HepG2 (cell line): ENCODE measurements around the gene CCT6A. TPM values are rescaled to one million over a fixed set of nuclear protein-coding genes. Genes with fewer than 3 reads are reported as not detected.

Experiments
- BHLHE40 ChIP-seq: IDR thresholded peaks from 2 replicates; pipeline ENCODE4 v1.6.1; 2011; ENCODE audit warnings: low read length, improper control_type of control experiment
- BRD4 ChIP-seq: sonication (generic); formaldehyde crosslinking; IDR thresholded peaks from 2 replicates; pipeline ENCODE4 v1.4.0; 2020; ENCODE audit warnings: missing genetic modification reagents
- CENPBD1 ChIP-seq: sonication (generic); formaldehyde crosslinking; IDR thresholded peaks from 2 replicates; pipeline ENCODE4 v1.8.0; 2022; ENCODE audit warnings: missing genetic modification reagents, low read depth, mild to moderate bottlenecking, borderline replicate concordance
- FOXO4 ChIP-seq: sonication (generic); formaldehyde crosslinking; conservative IDR thresholded peaks from 2 replicates; pipeline ENCODE4 v1.8.1; 2023; ENCODE audit warnings: missing genetic modification reagents
- HOXD1 ChIP-seq: sonication (generic); formaldehyde crosslinking; IDR thresholded peaks from 2 replicates; pipeline ENCODE4 v1.5.0; 2020; ENCODE audit warnings: missing genetic modification reagents
- KLF12 ChIP-seq: sonication (generic); formaldehyde crosslinking; IDR thresholded peaks from 2 replicates; pipeline ENCODE4 v1.4.0; 2020; ENCODE audit warnings: missing genetic modification reagents, borderline replicate concordance
- NFYC ChIP-seq: IDR thresholded peaks from 2 replicates; pipeline ENCODE4 v1.6.1; 2016; ENCODE audit warnings: missing genetic modification reagents, missing compliant biosample characterization
- POLR2G ChIP-seq: fragments of 200-400 bp; formaldehyde crosslinking; IDR thresholded peaks from 2 replicates; pipeline ENCODE4 v1.6.1; 2018; ENCODE audit warnings: mild to moderate bottlenecking, low read depth, low read length, moderate library complexity
- RAD51 ChIP-seq: fragments of 450-650 bp; IDR thresholded peaks from 2 replicates; pipeline ENCODE4 v1.6.1; 2016; ENCODE audit warnings: borderline replicate concordance
- SOX5 ChIP-seq: IDR thresholded peaks from 2 replicates; pipeline ENCODE4 v1.6.1; 2016; ENCODE audit warnings: borderline replicate concordance
- ZBTB10 ChIP-seq: sonication (generic); formaldehyde crosslinking; IDR thresholded peaks from 2 replicates; pipeline ENCODE4 v1.4.0; 2020; ENCODE audit warnings: missing genetic modification reagents, borderline replicate concordance
- ZBTB49 ChIP-seq: sonication (generic); formaldehyde crosslinking; IDR thresholded peaks from 2 replicates; pipeline ENCODE4 v1.4.0; 2020; ENCODE audit warnings: missing genetic modification reagents, borderline replicate concordance
- ZNF20 ChIP-seq: sonication (generic); formaldehyde crosslinking; IDR thresholded peaks from 2 replicates; pipeline ENCODE4 v1.4.0; 2020; ENCODE audit warnings: mild to moderate bottlenecking, moderate library complexity, missing genetic modification reagents
- ZNF292 ChIP-seq: sonication (generic); formaldehyde crosslinking; IDR thresholded peaks from 2 replicates; pipeline ENCODE4 v1.8.1; 2022; ENCODE audit warnings: mild to moderate bottlenecking, low read depth, missing genetic modification reagents, borderline replicate concordance
- ZNF577 ChIP-seq: sonication (generic); formaldehyde crosslinking; IDR thresholded peaks from 2 replicates; pipeline ENCODE4 v1.4.0; 2020; ENCODE audit warnings: mild to moderate bottlenecking, low read depth, missing genetic modification reagents, borderline replicate concordance
- ZNF652 ChIP-seq: IDR thresholded peaks from 2 replicates; pipeline ENCODE4 v1.6.1; 2016; ENCODE audit warnings: low read depth, borderline replicate concordance
- ZNF703 ChIP-seq: sonication (generic); formaldehyde crosslinking; IDR thresholded peaks from 2 replicates; pipeline ENCODE4 v1.5.1; 2020; ENCODE audit warnings: missing genetic modification reagents, mild to moderate bottlenecking, moderate library complexity, borderline replicate concordance
- polyA plus RNA-seq, 8 experiments: library from polyadenylated mRNA; depleted of rRNA in 3 of 8; stranded (reverse) in 7 of 8; unstranded in 1 of 8; fragments of >200 nt; fragmentation: Illumina TruSeq in 4 of 8; extraction: Trizol in 4 of 8; gene quantifications; 2 replicates each; pipeline versions ENCODE4 v1.2.1 to v1.2.3, GENCODE V29; 2011 to 2016; ENCODE audit warnings: low read depth in 4 of 8, missing spikeins in 1 of 8, mixed read lengths in 1 of 8; ENCODE audit not compliant: insufficient read depth in 1 of 8
- total RNA-seq, 5 experiments: library from RNA; depleted of rRNA; stranded (reverse); fragments of >200 nt; fragmentation: Illumina TruSeq; extraction: Trizol; gene quantifications; 2 replicates each; pipeline ENCODE4 v1.2.3, GENCODE V29; 2016; ENCODE audit warnings: low read depth in 1 of 5
- TF ChIP-seq, protein P1 (sequence below): sonication (generic); formaldehyde crosslinking; IDR thresholded peaks from 2 replicates; pipeline ENCODE4 v1.5.1; 2020; ENCODE audit warnings: missing genetic modification reagents, mild to moderate bottlenecking, borderline replicate concordance
- TF ChIP-seq, protein P2 (sequence below): sonication (generic); formaldehyde crosslinking; IDR thresholded peaks from 2 replicates; pipeline ENCODE4 v1.4.0; 2020; ENCODE audit warnings: missing genetic modification reagents, borderline replicate concordance

Gene CCT6A
- total and polyA plus RNA-seq, 2 of the 13 experiments (the other 11 are each of a cell fraction or from before 2014, with no cell fraction given) = 219 to 292 TPM

GRCh38 chr7:56046721-56047445, 4.7 kb upstream of the CCT6A start (continued):
- TF ChIP-seq, protein P1, sequence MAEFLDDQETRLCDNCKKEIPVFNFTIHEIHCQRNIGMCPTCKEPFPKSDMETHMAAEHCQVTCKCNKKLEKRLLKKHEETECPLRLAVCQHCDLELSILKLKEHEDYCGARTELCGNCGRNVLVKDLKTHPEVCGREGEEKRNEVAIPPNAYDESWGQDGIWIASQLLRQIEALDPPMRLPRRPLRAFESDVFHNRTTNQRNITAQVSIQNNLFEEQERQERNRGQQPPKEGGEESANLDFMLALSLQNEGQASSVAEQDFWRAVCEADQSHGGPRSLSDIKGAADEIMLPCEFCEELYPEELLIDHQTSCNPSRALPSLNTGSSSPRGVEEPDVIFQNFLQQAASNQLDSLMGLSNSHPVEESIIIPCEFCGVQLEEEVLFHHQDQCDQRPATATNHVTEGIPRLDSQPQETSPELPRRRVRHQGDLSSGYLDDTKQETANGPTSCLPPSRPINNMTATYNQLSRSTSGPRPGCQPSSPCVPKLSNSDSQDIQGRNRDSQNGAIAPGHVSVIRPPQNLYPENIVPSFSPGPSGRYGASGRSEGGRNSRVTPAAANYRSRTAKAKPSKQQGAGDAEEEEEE = no peak
- TF ChIP-seq ZNF577 = no peak
- TF ChIP-seq CENPBD1 (CRISPR knock-in tag) = no peak
- TF ChIP-seq HOXD1 (CRISPR knock-in tag) = no peak
- no peak for TF ChIP-seq NFYC (CRISPR knock-in tag)
- TF ChIP-seq ZNF703 (CRISPR knock-in tag) = no peak
- no peak for TF ChIP-seq POLR2G
- TF ChIP-seq, protein P2, sequence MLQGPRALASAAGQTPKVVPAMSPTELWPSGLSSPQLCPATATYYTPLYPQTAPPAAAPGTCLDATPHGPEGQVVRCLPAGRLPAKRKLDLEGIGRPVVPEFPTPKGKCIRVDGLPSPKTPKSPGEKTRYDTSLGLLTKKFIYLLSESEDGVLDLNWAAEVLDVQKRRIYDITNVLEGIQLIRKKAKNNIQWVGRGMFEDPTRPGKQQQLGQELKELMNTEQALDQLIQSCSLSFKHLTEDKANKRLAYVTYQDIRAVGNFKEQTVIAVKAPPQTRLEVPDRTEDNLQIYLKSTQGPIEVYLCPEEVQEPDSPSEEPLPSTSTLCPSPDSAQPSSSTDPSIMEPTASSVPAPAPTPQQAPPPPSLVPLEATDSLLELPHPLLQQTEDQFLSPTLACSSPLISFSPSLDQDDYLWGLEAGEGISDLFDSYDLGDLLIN (CRISPR knock-in tag) = no peak
- no peak for TF ChIP-seq RAD51
- no peak for TF ChIP-seq ZBTB49
- TF ChIP-seq ZNF292 (CRISPR knock-in tag) = no peak
- TF ChIP-seq ZNF20 (CRISPR knock-in tag) = no peak
- TF ChIP-seq SOX5 (CRISPR knock-in tag) = peak; percentile 27; the same call in 1 of the 2 replicates
- peak; percentile 53; the same call in 1 of the 2 replicates for TF ChIP-seq KLF12 (CRISPR knock-in tag)
- no peak for TF ChIP-seq ZNF652 (CRISPR knock-in tag)
- no peak for TF ChIP-seq BHLHE40
- TF ChIP-seq FOXO4 (CRISPR knock-in tag) = no peak
- no peak for TF ChIP-seq BRD4
- no peak for TF ChIP-seq ZBTB10 (CRISPR knock-in tag)
- TF ChIP-seq, all 625 proteins: peak for 19
